D341Med (cell line): ENCODE measurements around the gene CALML3.
"Not testable (repeated sequence)": the region's sequence is repeated elsewhere in the genome, so short reads cannot be mapped to it uniquely, and the experiment has no call there.

Experiments
- DNase-seq: peaks from one replicate; pipeline ENCODE4 v3.0.0; 2012; ENCODE audit warnings: low spot score

The CALML3 gene

DNA sequence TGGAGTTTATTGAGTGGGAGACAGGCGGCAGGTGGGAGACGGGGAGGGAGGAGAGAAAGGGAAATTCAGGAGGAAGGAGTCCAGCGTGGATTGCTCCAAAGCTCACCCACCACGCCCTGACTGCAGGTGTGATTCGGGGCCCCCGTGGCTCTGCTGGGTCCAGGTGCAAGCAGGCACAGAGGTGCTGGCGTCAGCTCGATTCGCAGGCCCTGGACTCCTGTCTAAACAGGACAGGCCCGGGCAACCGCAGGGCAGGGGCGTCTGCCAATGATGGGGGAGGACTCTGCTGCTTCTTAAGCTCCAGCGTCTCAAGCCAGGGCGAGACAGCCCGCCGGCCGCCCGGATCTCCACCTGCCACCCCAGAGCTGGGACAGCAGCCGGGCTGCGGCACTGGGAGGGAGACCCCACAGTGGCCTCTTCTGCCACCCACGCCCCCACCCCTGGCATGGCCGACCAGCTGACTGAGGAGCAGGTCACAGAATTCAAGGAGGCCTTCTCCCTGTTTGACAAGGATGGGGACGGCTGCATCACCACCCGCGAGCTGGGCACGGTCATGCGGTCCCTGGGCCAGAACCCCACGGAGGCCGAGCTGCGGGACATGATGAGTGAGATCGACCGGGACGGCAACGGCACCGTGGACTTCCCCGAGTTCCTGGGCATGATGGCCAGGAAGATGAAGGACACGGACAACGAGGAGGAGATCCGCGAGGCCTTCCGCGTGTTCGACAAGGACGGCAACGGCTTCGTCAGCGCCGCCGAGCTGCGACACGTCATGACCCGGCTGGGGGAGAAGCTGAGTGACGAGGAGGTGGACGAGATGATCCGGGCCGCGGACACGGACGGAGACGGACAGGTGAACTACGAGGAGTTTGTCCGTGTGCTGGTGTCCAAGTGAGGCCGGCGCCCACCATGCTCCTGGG is at the start of gene CALML3:
Gene CALML3 (plus strand): TSS at position 321 of the 920 bp plus-strand sequence. CDS start 125 bp downstream, at position 446.
- DNase-seq: no peak

DNA sequence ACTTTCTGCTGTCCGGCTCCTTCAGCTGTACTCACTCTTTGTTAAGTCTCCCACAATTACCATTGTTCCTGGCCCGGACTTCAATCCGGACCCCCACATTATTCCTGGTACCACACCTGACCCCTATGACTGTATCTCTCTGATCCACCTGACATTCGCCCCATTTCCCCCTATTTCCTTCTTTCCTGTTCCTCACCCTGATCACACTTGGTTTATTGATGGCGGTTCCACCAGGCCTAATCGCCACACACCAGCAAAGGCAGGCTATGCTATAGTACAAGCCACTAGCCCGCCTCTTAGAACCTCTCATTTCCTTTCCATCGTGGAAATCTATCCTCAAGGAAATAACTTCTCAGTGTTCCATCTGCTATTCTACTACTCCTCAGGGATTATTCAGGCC is 49.7 kb upstream of the CALML3 start:
- not testable (repeated sequence) for DNase-seq

DNA sequence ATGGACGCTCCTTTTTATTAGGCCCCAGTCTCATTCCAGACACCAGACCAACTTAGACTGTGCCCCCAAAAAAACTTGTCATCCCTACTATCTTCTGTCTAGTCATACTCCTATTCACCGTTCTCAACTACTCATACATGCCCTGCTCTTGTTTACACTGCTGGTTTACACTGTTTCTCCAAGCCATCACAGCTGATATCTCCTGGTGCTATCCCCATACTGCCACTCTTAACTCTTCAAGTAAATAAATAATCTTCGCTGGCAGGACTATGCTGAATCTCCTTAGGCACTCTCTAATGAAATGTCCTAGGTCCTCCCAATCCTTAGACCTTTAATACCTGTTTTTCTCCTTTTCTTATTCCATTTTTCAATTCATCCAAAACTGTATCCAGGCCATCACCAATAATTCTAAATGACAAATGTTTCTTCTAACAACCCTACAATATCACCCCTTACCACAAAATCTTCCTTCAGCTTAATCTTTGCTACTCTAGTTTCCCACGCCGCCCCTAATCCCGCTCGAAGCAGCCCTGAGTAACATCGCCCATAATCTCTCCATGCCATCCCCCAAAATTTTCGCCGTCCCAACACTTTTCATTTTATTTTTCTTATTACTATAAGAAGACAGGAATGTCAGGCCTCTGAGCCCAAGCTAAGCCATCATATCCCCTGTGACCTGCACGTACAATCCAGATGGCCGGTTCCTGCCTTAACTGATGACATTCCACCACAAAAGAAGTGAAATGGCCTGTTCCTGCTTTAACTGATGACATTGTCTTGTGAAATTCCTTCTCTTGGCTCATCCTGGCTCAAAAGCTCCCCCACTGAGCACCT is 48.6 kb upstream of the CALML3 start:
- not testable (repeated sequence) for DNase-seq

DNA sequence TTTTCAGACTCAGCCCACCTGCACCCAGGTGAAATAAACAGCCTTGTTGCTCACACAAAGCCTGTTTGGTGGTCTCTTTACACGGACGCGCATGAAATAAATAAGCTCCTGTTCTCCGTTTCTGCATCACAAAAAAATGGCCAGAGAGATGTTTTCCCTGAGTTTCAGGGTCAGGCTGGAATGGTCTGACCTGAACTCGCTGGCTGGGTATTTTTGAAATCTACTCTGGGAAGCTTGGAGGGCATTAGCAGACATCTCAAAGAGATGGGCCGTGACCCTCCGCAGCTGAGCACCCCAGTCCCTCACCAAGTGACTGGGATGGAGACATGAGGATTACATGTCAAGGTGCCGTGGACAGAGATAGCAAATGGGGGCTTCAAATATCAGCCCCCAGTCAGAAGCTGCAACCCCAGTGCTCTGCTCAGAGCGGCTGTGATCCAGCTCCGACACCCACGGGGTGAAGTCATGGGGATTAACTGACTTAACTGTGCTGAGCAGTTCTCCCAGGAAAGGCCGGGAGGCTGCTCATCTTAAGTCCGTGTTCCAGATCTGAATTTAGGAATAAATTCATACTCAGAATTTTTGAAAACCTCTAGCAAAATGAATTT is 47.7 kb upstream of the CALML3 start:
- peak; percentile 11 for DNase-seq

DNA sequence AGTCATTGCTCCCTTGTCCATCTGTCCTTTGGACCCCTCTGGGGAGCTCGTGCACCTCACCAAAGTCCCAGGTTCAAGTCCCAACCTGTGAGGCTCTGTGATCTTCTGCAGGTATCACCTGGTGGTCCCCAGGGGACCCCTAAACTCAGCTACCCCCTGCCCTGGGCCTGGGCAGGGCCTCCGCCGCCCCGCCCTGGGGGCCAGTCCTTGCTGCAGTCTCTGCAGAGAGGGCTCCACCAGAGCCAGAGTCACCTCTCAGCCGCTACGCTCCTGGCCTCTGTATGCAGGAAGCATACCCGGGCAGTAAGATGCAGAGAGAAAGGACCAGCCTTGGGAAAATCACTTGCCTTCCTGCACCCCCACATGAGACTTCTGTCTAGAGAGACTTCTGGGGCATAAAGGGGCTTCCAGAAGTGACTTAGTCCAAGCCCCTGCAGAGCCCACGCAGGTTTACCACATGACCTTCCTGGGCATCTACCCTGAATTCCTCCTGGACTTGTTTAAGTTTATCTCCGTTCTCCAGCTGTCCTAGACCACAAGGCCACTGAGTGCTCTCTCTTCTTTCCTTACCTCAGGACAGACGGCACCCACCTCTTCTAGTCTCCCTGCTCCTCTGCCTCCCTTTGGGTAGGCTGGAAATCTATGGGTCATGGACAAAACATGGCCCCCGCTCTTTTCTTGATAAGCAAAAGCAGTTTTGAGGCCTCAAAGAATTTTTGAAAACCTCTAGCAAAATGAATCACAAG is 46.6 kb upstream of the CALML3 start:
- peak; percentile 14 for DNase-seq

DNA sequence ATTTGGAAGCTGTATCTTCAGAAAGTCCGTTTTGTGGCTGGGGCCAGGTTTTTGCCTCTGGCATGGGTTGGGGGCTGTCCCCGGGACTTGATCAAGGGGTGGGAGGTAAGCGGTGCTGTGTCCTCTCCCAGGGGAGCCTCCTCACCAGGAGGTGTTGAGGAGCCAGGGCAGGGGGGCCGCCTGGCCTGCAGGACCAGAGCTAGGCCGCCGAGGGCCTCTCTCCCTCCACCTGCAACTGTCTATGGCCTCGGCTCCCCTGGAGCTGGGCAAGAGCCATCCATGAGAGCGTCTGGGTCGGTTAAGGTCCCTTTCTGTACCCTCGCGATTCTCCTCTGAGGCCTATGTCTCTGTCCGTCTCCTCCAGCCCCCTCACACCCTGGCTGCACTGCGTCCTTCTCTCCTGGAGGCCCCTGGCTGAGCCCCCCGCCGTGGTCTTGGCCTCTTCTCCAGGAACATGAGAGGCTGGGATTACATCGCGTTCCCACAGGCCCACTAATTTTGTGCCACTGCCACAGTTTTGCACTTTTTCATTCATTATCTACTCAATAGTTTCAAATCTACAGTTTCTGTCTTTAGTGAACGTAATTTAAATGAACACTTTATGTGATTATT is 46.0 kb upstream of the CALML3 start:
- DNase-seq: peak; percentile 17

DNA sequence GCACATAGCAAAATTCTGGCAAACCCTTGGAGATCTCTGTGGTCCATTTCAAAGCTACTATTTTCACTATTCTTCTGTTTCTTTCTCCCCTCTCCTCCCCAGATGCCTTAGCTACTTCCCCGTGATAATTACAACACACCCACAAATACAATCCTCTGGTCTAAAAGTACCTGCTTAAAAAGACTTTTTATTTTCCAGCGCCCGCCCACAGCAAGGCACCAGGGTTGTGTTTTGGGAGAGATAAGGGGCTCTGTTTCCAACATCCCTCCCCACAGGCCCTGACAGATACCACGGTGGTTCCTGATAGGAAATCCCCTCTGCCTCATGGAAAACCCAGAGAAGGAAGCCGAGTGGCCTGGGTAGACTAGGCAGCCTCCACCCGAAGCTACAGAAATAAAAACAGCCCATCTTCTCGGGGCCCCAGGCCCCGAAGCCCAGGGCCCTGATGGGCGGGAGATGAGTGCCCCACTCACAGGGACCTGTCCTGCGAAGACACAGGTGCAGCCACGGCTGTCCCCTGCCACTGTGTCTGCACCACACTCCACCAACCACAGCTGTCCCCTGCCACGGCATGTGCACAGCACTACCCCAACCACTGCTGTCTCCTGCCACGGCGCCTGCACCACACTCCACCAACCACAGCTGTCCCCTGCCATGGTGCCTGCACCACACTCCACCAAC is 45.1 kb upstream of the CALML3 start:
- DNase-seq: peak; percentile 20

DNA sequence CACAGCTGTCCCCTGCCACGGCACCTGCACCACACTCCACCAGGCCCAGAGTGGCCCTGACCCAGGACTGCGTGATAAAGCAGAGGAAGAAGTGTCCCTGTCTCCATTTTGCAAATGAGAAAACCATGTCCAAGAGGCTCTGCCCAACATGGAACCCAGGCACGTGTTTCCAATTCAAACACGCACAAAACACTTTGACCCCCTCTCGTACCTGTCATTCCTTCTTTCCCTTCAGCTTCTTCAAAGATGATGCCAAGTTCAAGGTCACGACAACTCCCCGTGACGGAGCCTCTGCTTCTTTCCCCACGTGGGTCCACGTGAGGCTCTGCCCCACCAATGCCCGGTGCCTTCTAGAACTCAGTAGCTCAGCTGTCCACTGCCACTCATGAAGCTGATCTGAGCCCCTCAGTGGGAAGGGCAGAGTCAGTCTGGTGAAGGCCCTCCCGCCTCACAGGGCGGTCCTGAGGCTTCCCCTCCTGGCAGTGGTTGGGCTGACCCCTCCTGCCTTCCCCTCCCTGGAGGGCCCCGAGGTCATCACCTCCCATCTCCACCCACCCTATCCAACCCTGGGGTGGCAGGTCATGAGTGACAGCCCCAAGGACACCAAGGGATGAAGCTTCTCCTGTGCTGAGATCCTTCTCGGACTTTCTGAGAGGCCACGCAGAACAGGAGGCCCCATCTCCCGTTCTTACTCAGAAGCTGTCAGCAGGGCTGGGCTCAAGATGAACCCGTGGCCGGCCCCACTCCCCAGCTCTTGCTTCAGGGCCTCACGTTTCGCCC is 44.4 kb upstream of the CALML3 start:
- no peak for DNase-seq

DNA sequence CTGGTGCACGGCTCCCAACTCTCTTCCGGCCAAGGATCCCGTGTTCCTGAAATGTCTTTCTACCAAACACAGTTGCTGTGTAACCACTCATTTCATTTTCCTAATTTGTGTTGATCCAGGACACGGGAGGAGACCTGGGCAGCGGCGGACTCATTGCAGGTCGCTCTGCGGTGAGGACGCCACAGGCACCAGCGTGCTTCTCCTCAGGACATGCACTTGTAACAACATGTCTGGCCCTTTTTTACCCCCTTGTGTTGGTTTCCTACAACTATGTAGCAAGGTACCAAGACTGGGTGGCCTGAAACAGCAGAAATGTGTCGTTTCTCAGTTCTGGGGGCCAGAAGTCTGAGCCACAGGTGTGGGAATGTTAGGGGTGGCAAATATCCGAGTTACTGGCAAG is 43.6 kb upstream of the CALML3 start:
- no peak for DNase-seq

DNA sequence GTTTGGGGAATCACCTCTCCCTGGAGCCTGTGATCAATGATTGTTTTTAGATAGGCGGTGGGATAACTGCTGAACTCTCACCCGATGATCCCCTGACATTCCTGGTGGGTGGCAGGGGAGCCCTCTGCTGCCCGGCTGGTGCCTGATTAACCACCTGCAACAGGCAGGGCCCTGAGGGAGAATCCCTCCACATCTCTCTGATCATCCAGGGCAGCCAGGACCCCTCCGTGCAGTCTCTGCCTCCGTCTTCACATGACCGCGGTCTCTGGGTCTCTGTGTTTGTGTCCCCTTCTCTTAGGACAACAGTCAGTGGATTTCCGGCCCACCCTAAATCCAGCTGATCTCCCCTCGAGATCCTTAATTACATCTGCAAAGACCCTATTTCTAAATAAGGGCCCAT is 42.7 kb upstream of the CALML3 start:
- no peak for DNase-seq

DNA sequence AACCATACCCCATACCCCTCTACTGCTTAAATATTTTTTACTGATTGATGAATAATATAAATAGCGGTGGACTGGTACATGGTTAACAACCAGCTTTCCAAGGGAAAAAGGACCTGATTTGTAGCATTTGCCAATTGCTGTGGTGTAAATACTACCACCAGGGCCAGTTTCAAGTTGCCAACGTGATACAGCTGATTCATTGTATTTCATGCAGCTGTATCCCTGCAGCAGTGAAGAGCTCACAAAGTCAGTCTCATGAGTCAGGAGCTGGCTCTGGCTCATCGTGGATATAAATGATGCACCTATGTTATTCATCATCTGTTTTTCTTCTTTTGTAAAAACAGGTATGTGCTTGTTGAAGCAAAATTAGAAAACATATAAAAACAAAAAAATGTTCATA is 40.6 kb upstream of the CALML3 start:
- no peak for DNase-seq

DNA sequence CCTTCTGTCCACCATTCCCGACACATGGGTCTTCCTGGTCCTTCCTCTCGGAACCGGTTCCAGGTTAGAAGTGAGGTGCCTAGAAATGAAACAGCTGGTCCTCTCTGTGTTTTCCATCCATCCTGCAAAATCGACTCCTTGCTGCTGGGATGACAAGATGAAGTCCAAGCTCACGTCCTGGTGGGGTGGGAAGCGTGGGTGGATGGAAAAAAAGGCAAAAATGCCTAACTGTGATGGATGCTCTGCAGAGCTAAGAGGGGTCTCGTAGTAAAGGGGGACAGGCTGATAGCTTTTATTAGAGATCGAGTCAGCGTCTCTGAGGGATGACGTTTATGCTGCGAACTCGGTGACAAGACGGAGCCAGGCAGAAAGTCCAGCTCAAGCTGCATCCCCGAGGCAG is 39.5 kb upstream of the CALML3 start:
- no peak for DNase-seq

DNA sequence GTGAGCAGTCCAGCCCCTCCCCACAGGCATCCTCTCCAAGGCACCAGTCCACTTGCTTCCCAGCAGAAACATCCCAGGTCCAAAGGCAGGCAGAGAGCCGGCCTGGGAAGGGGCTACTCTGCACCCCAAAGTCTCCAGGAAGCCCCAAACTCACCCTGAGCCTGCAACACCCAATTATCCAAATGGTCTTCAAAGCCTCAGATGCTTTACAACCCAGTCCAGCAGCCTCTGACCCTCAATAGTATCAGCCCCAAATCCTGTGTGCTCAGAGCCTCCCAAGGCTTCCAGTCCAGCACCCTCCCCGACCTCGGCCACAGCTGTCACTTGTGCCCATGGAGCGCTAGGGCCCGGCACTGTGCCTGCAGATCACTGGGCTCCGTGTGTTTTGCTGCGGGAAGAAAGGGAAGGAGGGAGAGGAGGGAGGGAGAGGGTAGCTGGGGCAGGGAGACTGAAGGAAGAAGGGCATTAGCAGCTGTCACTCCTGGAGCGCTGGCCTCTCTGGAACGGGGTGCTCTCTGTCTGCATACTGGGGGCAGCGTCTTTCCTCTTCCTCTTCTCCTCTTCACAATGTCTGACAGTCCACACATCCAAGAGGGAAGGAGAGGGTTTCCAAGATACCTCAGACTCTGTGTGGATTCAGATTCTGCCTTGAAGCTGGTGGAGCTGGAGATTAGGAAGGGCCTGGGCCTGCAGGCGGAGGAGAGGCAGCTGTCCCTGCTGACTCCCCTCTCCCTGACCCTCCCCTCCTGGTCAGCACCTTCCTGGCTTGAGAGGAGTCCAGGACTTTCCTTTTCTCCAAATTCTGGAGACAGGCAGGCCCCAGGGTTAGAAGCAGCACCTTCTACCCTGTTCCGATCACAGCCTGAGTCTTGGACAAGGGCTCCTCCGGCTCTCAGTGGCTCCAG is 38.6 kb upstream of the CALML3 start:
- no peak for DNase-seq

DNA sequence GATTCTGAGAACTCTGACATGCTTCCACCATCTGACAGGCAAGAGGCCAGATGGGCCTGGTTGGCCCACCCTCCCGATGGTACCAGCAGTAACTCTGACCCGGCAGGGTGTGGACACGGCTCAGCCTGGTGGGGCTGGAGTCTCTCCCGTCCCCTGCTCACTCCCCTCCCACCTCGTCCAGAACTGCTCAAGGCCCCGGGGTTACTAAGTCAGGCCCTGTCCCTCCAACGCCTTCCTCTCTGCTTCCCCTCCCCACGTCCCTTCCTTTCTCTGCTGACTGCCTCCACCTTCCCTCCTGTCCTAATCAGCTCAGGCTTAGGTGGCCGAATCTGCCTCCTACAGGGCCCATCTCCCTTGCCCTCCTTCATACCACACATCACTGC is 37.9 kb upstream of the CALML3 start:
- no peak for DNase-seq

DNA sequence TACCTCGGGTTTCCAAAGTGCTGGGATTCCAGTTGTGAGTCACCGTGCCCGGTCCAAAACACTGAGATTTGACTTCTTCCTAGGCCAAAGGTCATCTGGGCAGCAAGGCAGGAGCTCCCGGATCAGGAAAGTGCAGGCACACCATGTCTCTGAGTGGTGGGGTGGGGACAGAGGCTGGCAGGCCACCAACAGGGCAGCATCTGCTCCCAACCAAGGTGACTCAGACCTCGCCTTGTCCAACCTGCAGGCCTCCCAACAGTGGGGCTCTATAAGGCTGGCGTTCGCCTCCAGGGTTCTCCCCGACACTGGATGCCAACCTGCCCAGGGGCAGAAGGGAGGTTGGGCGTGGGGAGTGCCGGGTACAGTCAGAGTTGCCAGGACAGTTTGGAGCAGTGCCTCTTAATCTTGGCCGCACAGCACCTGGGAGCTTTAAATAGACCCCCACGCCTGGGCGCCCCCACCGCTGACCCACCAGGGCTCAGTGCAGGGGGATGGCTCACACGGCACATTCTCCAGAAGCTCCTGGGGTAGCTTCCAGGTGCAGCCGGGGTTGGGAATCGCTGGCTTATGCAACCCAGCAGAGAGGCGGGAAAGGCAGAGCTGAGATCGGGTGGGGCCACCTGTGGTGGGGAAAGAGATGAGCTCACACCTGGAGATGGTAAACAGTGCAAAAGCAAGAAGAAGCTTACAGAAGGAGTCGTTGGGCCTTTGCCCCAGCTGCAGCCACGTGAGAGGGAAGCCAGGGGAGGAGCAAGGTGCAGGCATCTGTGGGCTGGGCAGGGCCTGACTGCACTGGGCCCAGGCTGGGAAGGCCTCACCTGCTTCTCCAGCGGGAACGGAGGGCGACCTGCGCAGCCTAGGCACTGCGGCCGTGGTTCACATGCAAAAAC is 36.2 kb upstream of the CALML3 start:
- DNase-seq: no peak

DNA sequence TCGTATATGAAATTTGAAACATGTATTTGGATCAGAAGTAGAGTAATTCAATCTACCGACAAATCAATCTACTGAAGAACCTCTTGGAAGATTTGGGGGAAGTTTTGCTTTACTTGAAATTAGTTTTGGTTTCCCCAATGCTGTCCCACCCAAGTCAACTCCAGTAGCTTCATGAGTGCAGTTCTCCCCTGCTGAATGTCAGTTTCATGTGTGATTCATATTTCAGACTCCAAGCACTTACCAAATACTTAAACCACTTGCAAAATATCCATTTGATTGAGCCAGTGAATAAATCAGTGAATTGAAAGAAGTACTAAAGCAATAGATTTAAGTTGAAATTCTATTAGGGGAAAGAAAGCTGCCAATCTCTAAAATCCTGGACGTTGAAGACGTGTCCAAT is 34.7 kb upstream of the CALML3 start:
- DNase-seq: no peak

DNA sequence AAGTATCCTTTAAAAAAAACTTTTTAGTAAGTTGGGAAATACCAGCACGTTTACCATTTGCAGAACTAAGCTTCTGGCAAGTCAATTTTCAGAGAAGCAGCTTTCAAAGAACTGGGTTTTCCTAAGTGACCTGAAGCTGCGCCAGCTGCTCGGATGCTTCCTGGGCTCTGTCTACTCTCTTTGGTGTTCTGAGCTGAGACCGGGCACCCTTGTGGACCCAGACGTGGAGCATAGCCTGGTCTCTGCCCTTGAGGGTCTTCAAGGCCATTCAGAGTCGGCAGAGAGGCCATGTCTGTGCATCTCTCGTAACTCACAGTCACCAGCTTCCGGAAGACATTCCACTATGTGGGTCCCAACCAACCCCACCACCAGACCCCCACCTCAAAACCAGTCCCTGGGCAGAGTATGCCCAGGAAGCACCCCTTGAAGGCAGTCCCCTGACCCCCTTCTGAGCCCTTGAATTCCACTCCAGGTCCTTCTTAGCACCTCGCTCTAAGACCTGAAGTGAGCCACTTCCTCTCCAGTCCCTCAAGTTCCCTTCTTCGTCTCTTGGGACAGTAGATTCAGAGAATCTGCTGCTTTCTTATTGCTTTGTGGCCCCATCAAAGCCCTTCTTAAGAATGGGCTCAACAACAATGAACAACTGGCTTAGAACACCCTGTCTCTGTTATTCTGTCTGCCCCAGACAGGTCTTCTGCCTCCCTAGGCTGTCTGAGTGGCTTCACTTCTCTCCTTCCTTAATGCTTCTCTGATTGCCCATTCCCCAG is 33.9 kb upstream of the CALML3 start:
- no peak for DNase-seq
